Stimulated activated CD4-positive, alpha-beta T cell treated with anti-CD3 and anti-CD28 coated beads, Interleukin-15, amount 100 ng/mL, for 1 hour (primary cell): ENCODE measurements around the gene TMEM163.
"Not testable (repeated sequence)": the region's sequence is repeated elsewhere in the genome, so short reads cannot be mapped to it uniquely, and the experiment has no call there.

Experiments
- DNase-seq, 2 donors: peaks; one replicate each; pipeline ENCODE4 v3.0.0-alpha.2; 2020; ENCODE audit warnings: low read depth in 1 of 2, low spot score in 1 of 2

Gene TMEM163

GRCh38 chr2:134493797-134494196, 225.0 kb downstream of the TMEM163 start:
- no peak for DNase-seq

- DNase-seq, result no peak
These were observed 226.9 kb downstream of the TMEM163 start for GRCh38 chr2:134491771-134492441.

- DNase-seq, result no peak
These were observed 227.8 kb downstream of the TMEM163 start for GRCh38 chr2:134491022-134491421.

GRCh38 chr2:134490559-134490958, 228.2 kb downstream of the TMEM163 start:
- DNase-seq, result no peak

- DNase-seq, result no peak
These were observed 228.9 kb downstream of the TMEM163 start for GRCh38 chr2:134489732-134490384.

- no peak for DNase-seq
These were observed 235.9 kb downstream of the TMEM163 start for GRCh38 chr2:134482766-134483340.

- no peak for DNase-seq
These were observed 236.6 kb downstream of the TMEM163 start for GRCh38 chr2:134482131-134482723.

- DNase-seq, result no peak
These were observed 239.0 kb downstream of the TMEM163 start for GRCh38 chr2:134479696-134480330.

GRCh38 chr2:134476982-134477381, 241.8 kb downstream of the TMEM163 start:
- DNase-seq, result not testable (repeated sequence)

- no peak for DNase-seq
These were observed 248.1 kb downstream of the TMEM163 start for GRCh38 chr2:134470561-134471168.

GRCh38 chr2:134469516-134470115, 249.2 kb downstream of the TMEM163 start:
- no peak for DNase-seq

GRCh38 chr2:134468776-134469175, 250.0 kb downstream of the TMEM163 start:
- no peak for DNase-seq

GRCh38 chr2:134468164-134468563, 250.6 kb downstream of the TMEM163 start:
- no peak for DNase-seq

- no peak for DNase-seq
These were observed 252.7 kb downstream of the TMEM163 start for GRCh38 chr2:134466141-134466540.

GRCh38 chr2:134465228-134466105, 253.3 kb downstream of the TMEM163 start:
- DNase-seq, result no peak

- DNase-seq, result no peak
These were observed 255.1 kb downstream of the TMEM163 start for GRCh38 chr2:134463699-134464022.

GRCh38 chr2:134462791-134463698, 255.8 kb downstream of the TMEM163 start:
- no peak for DNase-seq

- no peak for DNase-seq
These were observed 256.5 kb downstream of the TMEM163 start for GRCh38 chr2:134462275-134462674.

- no peak for DNase-seq
These were observed 257.3 kb downstream of the TMEM163 start for GRCh38 chr2:134461511-134461910.
